Raji (cell line): ENCODE results near the gene CD28.

Experiments
- POLR2A ChIP-seq: IDR thresholded peaks from 2 replicates; pipeline ENCODE4 v1.6.1; 2011; ENCODE audit warnings: low read depth, low read length, control low read depth; ENCODE audit not compliant: insufficient read depth

CD28 gene

DNA sequence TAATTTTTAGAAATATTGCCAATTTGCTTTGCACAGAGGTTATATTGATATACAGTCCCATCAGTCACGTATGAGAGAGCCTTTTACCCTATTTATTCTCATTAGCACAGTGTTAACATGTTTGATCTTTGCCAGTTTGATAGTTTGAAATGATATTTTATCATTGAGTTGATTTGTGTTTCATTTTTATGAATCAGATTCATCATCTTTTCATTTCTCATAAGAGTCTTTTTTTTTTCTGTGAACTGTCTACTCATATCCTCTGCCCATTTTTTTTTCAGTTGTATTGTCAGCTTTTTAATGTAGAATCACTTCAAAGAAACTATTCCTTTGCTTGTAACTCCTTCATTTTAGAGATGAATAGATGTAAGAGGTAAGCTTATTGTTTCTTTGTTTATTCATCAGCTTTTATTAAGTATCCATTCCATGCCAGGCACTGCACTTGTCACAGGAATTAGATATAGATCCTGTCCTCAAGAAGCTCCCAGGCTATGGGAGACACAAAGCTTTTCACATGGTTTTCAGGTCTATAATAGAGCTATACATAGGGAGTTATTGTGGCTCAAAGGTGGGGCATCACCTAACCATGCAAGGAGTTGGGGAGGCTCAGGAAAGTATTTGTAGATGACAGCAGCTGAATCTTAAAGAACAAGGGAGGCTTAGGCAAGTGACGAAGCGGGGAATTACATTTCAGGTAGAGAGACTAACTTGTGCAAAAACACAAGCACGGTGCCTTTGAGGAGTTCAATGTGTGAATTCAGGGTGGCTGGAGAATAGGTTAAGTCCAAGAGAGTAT is 42.1 kb downstream of the CD28 start:
- TF ChIP-seq POLR2A = no peak

DNA sequence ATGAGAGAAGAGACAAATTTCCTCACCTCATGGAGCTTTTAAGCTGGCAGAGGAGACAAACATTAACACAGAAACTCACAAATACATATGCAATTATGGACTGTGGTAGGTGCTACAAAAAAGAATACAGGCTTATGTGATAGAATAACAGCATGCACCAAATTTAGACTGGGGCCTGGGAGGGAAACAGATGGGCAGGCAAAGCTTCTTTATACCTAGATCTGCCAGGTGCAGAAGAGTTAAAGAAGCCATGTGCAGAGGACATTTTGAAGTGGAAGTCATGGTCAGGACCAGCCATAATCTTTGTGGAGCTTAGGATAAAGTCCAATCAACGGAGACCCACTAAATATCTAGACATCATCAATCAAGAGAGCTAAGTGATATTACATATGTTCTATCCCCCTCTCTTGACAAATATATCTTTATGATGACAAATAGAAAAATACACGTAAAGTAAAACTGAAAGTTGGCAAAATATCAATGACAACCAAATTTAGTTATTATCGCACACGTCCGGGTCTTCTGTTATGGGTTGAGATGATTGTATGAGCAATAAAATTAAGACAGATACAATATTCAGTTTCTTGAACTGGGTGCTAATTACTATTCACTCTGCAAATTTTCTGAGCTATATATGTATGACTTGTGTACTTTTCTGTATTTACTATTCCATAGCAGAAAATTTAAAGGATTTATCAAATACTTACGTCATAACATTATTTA is 44.1 kb downstream of the CD28 start:
- no peak for TF ChIP-seq POLR2A

DNA sequence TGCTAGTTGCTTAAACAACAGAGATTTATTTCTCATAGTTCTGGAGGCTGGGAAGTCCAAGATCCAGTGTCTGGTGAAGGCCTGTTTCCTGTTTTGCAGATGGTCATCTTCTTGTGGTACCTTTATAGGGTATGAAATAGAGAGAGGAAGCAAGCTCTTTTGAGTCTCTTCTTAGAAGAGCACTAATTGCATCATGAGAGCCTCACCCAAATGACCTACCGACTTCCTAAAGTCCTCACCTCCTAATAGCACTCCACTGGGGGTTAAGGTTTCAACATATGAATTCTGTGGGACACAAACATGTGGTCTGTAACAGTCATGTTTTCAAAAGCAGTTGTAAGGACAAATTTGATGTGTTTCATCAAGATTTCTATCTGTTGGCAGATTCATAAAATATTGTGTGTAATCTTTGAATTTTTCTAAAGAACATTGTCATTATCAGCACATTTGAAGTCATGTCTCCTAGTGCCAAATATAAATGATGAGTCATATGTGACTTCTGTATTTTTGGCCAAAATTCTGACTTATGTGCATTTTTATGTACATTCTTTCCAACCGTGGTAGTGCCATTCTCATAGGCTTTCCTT is 45.3 kb downstream of the CD28 start:
- TF ChIP-seq POLR2A = no peak

DNA sequence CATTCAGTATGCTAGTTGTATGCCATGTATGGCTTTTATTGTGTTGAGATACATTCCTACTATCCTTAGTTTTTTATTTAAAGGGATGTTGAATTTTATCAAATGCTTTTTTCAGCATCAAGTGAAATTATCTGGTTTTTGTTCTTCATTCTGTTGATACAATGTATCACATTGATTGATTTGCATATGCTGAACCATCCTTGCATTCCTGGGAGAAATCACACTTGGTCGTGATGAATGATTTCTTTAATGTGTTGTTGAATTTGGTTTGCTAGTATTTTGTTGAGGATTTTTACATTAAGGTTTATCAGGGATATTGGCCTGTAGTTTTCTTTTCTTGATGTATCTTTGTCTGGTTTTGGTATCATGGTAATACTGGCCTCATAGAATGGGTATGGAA is 49.7 kb downstream of the CD28 start:
- no peak for TF ChIP-seq POLR2A

DNA sequence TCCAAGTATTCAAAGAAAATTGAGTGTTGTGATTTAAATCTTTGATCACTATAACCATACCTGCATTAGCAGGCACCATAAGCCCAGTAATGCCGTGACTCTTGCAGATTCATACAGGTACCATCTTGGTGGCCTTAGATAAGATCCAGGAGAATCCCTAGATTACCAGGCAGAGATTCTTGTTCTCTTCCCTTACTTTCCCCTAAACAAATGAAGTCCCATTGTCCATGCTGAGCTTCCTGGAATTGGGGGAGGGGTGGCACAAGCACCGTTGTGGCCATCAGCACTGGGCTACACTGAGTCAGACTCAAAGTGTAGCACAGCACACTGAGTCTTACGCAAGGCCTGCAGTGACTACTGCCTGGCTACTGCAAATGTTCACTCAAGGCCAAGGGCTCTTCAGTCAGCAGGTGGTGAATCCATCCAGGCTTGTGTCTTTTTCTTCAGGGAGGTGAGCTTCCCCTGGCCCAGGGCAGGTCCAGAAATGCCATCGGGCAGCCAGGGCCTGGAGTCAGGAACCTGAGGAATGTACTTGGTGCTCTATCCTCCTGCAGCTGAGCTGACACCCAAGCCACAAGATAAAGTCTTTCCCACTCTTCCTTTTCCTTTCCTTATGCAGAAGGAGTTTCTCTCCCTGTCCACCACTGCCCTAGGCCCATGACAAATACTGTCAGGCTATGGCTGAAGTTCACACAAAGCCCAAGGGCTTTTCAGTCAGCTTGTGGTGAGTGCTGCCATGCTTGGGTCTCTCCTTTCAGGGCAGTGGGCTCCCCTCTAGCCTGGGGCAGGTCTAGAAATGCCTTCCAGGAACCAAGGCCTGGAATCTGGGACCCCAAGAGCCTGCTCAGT is 52.6 kb downstream of the CD28 start:
- no peak for TF ChIP-seq POLR2A

DNA sequence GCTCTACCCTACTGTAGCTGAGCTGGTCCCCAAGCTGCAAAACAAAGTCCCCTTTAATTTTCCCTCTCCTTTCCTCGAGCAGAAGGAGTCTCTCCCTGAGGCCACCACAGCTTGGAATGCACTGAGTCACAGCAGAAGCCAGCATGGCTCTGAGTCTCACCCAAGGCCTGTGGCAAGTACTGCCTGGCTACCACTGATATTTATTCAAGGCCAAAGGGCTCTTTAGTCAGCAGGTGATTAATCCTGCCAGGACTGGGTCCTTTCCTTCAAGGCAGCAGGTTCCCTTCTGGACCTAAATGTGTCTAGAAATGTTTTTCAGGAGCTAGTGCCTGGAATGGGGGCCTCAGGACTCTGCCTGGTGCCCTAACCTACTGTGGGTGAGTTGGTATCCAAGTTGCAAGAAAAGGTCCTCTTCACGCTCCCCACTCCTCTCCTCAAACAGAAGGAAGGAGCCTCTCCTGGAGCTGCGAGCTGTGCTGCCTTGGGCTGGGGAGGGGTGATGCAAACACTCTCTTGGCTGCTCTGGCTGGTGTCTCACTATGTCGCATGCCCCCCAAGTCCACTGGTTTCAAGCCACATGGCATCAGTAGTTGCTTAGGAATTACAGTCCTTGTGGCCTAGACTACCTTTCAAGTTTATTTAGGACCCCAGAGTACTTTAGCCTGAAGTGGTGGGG is 53.4 kb downstream of the CD28 start:
- TF ChIP-seq POLR2A = no peak

DNA sequence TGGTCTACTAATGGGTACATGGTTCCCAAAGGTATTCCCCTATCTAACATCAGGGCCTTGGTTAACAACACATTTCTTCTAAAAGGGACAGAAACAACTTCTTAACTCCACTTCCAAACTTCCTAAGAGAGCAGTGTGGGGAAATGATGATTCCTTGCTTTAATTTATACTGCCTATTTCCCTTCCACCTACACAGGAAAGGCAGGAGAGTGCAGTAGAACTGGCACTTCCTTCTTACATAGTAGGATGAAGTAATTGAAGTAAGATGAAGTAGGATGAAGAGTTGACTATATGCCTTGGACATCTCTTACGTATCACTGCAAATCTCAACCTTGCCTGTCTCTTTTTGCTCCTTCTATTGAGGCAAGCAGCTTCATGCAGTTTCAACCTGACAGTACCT is 54.7 kb downstream of the CD28 start:
- TF ChIP-seq POLR2A = no peak

DNA sequence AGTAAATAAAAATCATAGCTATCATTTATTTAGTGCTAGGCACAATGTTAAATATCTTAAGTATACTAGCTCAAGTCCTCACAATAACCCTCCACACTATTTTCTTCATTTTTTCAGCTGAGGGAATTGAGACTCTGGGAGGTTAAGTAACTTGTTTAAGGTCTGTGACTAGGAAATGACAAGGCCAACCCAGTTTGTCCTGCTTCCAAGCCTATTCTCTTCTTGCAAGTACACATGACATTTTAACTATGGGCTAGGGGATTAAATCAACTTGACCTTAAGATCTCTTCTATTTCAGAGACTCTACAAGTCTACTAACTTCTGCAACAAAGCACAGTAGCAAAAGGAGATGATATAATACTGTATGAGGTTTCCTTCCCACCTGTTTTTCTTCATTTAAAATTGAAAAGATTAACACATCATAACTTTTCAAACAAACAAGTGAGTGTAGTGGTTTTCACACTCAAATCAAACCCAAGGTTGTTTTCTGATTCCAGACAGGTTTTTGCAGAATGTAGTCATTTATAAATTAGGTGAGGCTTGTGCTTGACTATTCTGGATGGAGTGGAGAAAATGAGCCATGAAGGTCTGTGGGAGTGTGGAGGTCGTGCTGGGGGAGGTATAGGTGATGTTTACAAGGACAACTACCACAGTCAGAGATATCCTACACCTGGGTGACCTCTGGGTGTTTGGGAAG is 57.0 kb downstream of the CD28 start:
- TF ChIP-seq POLR2A = no peak

DNA sequence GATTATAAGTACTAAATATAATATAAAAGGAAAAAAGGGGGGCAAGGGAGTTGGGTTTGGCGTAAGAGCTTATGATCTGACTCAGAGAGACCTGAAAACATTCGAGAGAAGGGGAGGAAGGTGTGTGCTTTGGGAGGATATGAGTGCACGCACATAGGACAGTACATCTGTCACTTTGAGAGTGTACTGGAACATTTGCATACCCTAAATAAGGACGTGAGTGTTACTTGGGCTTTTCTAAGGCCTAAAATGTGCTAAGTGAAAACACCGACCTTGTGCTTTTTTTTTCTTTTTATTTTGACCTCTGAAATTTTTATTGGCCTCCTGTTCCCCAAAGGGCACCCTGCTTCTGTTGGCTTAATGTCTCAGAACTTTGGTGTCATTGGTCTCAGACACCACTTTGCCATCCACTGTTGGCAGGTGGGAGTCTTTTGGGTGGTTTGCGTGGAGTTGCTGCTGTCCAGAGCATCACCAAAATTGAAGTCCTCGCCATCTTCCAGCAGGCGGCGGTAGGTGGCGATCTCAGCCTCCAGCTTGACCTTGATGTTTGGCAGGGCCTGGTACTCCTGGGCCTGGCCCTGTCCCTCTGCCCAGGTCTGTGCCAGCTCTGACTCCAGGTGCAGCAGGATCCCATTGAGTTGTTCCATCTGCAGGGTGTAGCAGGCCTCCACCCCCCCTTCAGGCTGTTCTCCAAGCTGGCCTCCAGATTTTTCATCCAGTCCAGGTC is 57.7 kb downstream of the CD28 start:
- TF ChIP-seq POLR2A = no peak

DNA sequence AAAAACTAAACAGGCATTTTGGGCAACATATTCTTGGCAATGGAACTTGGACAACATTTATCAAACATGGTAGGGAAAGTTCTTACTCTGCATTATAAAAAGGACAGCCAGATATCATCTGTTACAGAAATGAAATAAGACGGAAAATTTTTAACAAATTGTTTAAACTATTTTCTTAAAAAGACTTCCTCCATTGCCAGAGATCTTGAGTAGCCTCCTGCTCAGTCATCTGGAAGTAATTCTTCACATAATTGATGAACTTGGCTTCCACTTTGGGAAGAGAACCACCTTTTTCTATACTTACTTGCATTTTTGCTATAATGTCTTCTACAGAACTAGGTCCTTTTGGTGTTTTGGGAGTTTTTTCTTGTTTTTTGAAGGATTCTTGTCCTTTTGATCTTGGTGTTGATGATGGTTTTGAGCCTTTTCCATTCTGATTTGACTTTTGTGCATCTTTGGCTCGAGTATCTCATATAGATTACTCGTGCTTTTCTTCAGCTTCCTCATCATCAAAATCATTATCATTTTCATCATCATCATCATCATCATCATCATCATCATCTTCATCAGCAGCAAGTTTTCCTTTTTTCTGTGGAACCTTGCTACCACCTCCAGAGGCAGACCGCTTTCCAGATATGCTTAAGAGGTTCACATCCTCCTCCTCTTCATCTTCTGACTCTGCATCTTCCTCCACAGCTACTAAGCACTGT is 66.2 kb downstream of the CD28 start:
- TF ChIP-seq POLR2A = no peak

DNA sequence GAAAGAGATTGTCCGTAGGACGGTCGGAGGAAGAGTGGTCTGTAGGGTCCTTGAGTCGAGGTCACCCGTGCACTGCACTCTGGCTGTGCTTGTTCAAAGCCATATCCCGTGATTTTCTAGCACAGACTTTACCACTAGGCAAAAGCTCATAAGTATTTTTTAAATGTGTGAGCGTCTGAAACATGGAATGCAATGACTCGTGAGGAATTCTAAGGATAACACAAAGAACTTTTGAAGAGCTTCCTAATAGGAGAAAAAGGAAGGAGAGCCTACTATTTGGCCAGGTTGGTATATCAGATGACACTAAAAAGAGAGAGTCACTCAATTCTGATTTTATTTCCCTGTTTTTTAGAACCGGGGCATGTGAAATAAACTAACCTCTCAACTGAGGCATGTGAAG is 68.3 kb downstream of the CD28 start:
- TF ChIP-seq POLR2A = no peak

DNA sequence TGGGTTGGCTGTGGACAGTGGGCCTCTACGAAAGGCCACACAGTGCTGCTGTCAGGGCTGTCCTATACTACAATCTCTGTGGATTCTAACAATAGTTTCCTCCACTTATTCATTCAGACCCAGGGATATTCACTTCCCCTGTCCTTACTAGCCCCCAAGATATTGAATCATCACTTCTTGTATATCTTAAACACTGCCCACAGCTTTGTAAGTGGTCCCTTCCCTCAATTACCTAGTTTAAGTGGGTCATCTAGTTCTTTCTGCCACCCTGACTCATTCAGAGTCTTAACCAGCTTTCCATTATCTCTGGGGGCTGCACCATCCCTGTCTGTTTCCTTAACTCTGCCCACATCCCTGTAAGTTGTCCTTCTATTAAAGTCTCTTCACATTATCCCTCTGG is 69.2 kb downstream of the CD28 start:
- TF ChIP-seq POLR2A = no peak

DNA sequence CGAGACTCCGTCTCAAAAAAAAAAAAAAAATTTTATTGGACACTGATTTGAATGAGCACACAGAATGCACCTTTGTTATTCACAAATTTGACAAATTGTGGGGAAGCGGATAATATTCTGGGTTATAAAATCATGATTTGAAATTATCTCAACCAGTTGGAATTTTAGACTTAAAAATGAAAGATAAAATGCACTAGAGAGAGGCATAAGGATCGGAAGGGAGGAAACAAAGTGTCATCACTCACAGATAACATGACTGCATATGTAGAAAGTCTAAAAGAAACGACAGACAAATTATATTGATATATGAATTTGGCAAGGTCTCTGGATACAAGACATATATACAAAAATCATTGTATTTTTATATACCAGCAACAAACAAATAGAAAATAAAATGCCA is 70.6 kb downstream of the CD28 start:
- TF ChIP-seq POLR2A = no peak
